NCI-H526 (cell line): Measurements from ENCODE around the gene PDE7B.
"Not testable (repeated sequence)": the region's sequence is repeated elsewhere in the genome, so short reads cannot be mapped to it uniquely, and the experiment has no call there.

Experiments
- DNase-seq, 2 experiments: peaks; one replicate each; lab custom pipeline; 2025; lab: John Stamatoyannopoulos, UW

PDE7B gene

DNA sequence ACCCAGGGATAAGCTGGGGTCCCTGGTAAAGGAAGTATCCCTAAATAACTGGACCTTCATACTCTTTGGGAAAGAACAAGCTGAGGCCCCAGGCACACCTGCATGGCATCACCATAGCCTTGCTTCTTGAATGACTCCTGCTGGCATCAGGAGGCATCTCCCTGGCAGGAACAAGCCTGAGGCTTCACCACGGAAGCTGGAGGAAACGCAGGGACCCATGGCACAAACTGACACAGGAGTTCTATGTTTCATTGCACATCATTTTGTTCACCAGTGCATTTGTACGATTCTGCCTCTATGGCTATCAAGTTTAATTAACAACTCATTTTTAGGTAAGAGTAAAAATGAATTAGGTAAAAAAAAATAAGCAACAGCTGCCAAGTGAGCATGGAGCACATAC is 619 bp upstream of the PDE7B start:
- DNase-seq = no peak

DNA sequence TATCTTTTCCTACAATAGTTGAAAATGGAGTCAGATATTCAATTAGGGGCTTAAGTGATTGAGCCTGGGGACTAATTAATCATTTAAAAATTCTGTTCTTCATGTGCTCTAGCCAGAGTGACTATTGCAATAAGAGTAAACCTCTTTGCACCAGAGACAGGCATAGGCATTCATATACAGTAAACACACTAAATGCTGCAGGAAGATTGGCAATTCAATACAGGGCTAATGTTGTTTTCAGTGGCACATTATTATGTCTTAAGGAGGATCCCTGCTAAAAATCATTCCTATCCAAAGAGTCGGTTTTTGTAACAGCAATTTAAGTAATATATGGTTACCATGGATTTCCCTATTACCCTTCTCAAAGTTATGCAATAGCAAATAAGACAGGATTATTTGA is 1.2 kb downstream of the PDE7B start:
- no peak for DNase-seq

DNA sequence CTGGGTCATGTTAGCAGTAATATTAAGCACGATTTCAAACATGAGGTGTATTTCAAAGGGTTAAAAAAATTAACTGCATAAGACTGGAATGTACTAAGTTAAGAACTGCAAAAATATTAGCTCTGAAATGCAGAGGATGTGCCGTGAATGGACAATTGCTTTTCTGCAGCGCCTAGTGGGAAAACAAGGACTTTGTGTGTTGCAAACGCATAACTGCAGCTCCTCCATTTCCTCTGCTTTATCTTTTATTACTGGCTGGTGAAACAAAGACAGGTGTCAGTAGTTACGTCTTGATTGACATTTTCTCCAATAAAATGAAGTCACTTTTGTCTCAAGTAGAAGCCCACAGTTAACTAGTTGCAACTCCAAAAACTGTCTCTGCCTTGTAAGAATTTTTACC is 1.7 kb downstream of the PDE7B start:
- DNase-seq = no peak

DNA sequence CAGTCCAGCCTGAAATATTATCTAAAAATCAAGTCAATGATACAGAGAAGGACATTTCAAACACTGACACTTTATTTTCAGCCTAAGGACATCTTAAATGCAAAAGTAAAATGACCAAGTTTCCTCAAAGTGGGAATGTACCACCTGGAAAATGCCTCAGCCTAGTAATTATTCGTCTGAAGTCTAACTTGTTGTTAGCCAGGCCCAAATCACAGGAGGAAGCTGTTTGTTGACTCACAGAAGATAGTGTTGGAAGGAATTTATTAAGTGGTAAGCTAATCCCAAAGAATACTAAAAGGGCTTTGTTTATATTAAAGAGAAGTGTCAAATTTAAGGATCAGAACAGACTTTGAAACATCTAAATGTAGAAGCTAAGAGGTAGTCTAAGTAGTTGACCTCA is 2.5 kb downstream of the PDE7B start:
- DNase-seq = no peak

DNA sequence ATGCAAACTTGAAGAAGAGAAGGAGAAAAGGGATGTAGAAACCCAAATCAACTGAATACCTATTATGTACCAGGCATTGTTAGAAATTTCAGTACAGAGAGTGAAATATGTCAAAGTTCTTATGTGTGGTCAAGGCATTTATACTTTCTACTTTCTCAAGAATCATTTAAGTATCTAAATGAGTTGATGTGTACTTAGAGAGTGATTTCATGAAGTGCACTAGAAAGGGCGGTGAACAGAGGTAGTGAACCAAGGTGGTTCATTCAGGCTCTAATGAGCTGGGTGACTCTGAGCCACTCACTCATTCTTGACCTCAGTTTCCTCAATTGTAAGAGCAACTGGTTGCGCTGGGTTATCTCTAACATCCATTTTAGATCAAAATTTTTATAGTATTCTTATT is 3.3 kb downstream of the PDE7B start:
- DNase-seq = no peak

DNA sequence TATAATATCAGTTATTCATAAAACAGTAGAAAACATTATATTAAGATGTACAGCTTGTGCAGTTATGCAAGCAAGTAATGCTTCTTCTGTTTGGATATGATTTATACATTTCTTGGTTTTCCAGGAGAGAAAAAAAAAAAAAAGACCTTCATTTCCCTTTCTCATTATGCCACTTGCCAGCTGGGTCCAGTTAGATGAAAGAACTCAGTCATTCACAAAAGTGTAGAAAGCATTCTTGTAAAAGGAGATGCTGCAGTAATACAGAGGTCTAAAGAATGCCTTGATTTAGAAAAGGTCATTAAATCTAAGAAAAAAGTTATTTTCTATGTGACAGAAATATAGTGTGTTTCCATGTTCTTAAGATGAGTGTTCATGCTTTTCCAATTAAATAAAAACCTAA is 7.4 kb downstream of the PDE7B start:
- DNase-seq = no peak

DNA sequence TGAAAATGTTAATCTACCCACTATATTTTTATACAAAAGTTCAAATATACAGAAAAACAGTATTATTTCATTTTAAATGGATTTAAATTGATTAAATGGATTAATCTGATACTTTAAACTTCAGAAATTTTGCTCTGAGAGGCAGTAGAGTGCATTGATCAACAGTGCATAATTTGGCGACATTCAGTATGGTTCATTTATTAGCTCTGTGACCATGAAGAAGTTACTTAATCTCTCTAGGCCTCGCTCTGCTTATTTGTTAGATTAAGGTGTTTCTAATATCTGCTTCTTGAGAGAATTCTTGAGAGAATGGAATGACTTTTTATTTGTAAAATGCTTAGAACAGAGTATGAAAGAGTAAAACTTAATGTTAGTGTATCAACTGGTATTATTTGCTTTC is 8.9 kb downstream of the PDE7B start:
- no peak for DNase-seq

DNA sequence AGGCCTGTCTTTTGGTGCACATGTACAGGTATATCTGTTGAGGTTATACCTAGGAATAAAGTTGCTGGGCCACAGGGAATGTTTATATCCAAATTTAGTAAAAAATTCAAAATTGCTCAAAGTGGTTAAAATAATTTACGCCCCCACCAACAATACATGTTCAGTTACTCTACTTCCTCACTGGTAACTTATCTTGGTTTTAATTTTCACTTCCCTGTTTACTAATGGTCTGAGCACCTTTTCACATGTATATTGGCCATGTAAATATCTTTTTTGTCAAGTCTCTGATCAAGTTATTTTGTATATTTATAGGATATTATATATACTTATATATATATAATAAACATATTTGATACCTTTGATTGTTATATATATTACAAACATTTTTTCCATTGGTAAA is 9.7 kb downstream of the PDE7B start:
- no peak for DNase-seq

DNA sequence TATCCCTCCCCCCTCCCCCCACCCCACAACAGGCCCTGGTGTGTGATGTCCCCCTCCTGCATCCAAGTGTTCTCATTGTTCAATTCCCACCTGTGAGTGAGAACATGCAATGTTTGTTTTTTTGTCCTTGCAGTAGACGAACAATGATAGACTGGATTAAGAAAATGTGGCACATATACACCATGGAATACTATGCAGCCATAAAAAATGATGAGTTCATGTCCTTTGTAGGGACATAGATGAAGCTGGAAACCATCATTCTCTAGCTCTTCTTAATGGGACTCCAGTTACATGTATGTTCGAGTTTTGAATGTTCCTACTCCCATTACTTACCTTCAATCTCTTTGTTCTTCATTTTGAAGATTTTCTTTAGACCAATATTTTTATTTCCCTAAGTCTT is 13.4 kb downstream of the PDE7B start:
- DNase-seq = not testable (repeated sequence)

DNA sequence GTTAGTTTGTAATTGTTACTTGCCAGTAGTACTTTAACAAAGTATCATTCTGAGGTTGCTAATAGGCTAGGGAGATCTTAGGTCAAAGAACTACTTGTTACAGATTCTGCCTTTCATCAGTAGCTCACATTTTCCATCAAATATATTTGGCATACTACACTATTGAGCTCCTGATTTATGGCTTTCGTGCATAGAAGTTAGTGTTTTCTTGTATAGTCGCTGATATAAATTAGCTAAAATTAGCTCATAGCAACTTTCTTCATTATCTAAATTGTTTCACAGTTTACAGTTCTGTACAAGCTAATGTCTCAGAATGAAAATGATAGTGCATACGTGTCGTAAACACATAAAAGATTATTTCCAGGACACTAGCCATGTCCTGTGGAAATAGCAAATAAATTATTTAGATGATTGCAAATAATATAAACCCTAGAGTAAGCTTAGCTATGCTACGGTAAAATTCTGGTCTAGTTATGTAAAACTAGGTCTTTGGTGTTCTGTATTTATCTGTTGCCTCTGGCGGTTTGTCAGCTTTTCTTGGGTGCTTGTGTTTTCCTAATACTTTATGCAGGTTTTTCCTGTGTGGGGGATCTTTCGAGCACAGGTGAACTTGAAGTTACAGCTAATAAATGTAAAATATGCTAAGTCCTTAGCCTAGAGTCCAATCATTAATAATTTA is 15.1 kb downstream of the PDE7B start:
- no peak for DNase-seq

DNA sequence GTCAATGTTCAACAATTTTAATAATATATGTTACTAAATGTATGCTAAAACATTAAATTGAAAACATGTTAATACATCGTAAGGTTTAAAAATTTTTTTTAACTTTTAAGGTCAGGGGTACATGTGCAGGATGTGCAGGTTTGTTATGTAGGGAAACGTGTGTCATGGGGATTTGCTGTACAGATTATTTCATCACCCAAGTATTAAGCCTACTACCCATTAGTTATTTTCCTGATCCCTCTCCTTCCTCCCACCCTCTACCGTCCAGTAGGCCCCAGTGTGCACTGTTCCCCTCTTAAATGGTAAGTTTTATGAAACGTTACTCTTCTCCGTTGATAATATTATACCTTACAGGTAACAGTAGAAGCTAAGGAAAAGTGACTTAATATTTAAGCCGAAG is 15.8 kb downstream of the PDE7B start:
- DNase-seq = no peak

DNA sequence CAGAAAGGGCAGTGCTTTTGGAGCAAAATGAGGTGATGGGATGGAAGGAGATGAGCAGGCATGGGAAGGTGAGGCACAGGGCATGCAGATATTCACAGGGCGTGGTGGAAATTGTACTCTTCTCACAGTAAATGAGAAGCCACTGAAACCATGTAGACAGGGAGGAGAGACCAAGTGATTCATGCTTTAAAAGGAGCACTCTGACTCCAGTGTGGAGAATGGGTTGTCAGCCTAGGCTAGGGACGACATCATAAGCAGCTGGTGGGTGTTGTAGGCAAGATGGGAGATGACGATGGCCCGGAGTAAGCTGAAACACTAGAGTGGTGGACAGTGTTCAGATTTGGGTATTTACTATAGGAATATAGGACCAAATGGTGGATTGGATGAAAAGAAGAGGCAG is 18.4 kb downstream of the PDE7B start:
- no peak for DNase-seq

DNA sequence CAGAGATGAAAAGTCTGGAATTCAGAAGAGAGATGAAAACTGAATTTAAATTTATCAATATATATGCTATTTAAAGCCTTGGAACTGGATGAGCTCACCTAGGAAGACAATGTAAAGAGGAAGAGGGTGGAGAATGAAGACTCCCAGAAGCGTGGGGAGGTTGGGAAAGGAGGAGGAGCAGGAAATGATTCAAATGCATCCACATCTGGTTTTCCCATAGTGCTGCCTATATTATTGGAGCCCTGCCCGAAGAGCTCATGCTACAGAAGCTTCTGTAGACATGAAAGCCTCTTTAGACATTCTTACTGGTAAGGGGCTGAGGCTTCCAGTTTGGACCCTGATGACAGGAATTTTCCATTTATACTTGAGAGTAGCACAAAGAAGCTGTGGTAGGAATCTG is 19.2 kb downstream of the PDE7B start:
- no peak for DNase-seq

DNA sequence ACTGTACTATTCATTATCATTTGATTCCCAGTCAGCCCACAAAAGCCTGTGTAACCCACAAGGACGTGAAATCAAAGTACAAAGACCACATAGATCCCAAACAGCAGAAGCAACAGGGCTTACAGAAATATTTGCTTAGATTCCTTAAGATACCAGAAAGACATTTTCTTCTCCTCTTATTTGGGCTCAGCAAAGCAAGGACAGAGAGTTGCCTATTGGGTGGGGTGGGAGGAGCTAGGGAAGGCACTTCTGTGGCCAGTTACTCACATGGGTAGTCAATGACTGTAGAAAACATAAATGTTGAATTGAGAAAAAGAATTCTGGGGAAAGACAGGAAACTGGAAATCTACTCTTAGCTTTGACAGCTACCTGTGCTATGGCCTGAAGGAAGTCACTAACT is 19.8 kb downstream of the PDE7B start:
- DNase-seq = no peak

DNA sequence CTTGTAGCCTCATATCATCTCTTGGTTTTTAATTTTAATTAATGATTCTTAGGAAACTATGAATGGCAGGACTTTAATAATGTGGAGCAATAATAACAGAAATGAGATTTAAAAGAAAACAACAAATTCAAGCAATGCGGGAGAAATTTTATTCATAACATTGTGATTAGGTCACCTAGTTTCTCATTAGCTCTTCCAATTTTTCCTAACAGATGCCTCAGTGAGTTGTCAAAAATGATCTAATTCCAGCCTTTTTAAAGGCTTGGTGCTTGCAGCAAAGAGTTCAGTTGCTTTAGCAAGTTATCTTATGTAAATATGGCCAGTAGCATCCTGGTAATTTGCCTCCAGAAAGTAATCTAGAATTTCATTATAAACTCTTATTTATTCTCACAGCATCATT is 20.4 kb downstream of the PDE7B start:
- no peak for DNase-seq

DNA sequence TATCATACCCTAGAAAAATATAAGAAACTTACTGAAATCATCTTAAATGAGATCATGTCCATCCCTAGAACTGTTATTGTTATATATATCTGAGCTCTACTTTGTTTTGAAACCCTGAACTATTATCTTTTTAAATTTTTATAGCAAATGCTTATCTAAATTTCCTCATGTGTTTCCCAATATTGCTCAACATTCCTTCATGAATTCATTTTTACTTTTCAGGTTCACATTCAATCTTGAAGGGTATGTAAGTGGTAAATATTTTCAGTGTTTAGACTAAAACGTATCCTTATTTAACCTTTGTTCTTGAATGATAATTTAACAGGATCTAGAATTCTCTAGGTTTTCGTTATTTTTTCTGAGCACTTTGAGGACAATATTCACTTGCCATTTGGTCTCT is 23.9 kb downstream of the PDE7B start:
- DNase-seq = no peak

DNA sequence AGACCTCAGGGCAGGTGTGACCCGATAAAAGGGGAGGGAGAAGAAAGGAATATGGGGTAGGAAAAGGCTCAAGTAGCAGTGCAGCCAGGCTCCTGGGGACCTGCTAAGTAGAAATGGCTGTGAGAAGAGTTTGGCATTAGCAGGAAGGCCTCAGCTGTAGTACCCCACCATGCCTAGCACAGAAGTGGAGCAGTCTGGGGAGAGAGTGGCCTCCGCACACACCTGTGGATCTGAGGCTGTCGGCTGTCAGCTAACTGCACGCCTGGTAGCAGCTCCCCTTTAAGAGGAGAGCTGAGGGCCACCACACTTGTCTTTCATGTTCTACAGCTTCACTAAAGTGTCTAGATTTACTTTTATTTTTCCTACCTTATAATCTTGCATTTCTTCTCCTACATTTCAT is 24.6 kb downstream of the PDE7B start:
- no peak for DNase-seq

DNA sequence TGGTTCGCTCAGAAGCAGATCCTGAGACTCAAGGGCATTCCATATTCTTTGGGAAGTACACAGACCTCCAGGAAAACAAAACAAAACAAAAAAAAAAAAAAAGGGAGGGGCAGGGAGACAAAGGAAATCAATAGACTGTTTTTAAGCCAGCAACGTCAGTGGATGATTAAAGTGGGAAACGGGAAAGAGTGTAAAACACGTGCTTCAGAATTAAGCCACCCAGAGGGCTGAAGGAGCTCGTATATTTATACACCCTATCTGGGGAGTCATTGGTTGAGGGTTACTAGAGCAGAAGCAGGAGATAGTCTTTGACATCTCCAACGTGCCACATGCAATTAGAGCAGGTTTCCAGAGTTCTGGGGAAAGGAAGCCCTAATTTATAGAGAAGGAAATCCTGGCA is 26.2 kb downstream of the PDE7B start:
- DNase-seq = no peak

DNA sequence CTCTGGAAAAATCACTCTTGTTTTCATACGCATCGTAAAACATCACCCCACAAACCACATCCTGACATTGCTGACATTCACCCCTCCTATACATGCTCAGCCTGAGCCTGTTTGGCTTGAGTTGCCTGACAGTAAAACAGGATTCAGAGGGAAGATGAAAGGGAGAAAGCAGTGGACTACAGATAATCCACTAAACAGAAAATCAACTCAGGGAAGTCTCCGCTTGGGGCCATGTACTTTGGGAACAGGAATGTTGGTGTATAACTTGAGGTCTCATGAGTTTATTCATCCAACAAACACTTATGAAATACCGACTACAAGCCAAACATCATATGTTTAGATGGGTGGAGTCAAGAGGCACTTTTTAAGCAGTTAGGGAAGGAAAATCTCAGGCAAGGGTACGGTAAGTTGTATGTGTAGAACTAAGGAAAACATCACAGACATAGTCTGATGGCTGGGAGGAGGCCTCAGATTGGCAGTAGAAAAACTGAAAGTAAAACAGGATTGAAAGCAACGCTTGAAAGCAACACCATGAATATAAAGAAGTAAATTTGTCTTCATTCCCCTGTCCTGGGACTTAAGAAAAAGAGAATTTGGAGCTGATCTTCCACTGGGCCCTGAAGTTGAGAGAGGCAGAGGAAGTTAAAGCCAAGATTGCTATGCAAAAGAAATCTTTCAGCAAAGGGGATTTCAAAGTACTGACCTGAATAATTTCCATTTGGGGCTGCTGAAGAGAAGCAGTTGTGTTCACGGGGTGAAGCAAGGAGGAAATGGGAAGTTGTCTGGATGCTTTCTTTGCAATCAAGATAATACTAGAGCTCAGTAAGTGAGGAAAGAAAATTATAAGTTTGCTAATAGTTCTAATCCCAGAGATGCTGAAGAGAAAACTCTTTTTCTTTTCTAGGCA is 28.8 kb downstream of the PDE7B start:
- DNase-seq = no peak

DNA sequence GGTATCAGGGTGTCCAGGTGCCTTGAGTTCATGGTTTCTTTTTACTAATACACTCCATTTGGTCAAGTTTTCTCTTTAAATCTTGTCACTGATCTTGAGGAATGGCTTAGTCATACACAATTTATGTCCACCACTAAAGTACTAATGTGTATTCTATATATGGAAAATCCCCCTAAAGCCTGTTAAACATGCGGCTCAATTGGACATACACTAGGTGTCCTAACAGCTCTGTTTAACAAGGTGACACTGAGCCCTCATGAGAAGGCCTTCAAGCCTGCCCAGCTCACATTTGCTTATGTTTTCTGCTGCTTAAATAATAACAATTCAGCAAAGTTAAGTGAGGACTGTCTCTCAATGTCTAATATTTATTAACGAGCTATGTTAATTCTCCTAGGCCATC is 31.5 kb downstream of the PDE7B start:
- no peak for DNase-seq

DNA sequence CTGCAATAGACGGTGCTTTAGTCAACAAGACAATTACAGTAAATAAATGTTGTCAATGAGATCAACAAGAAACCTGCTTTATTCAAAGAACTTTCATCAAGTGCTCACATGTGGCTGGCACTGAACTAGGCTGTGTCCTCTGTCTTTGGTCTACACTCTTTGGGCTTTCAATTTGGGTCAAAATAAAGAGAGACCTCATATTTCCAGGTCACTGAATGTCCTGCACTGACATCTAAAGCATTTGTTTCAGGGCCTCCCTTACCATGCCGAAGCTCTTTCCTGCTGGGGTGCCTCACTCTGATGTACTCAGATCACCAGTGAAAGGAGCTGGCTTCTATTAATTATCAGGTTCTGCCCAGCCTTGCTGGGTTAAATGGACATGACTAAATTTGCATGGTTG is 32.0 kb downstream of the PDE7B start:
- peak in 1 of 2 experiments; percentile 19 for DNase-seq

DNA sequence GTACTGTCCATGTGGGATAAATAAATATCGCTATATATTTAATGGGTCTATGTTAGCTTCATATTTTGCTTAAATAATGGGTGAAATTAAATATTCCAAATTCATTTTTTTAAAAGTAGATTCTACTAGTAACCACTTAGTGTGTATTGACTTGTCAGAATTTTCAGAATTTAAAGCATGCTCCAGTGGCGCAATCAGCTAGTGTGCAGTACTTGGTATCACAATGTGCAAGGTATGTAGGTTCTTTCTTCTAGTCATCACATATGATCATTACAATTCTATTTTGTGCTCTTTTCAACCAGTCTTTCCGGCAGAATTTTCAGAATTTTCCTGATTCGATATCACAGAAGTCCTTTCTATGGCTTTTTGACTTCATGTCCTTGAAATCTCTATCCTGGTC is 32.6 kb downstream of the PDE7B start:
- no peak for DNase-seq

DNA sequence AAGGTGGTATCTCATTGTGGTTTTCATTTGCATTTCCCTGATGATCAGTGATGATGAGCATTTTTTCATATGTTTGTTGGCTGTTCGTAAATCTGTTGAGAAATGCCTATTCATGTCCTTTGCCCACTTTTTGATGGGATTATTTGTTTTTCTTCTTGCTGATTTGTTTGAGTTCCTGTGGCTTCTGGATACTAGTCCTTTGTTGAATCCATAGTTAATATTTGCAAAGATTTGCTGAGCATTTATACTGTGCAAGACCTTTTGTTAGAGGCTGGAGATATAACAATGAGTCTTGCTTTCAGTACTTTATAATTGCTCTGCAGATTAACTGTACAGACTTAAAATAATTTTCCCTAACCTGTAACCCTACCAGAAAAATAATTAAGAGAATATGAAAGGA is 35.6 kb downstream of the PDE7B start:
- no peak for DNase-seq

DNA sequence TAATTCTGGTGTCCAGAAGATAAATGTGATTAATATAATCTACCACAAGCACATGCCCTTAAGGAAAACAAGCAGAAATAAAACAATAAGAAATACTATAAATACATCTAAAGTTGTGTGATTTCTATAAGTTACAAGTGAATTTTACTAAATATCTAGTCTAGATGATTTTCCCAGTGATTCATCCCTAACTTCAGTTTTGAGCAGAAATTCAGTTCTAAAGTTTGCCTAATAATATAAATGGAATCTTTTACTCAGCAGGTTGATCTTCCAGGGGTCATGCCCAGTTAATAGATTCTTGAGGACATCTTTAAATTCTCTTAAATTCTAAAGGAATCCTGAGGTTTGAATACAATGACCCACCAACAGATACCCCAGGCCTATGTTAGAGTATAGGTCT is 37.3 kb downstream of the PDE7B start:
- DNase-seq = no peak
